GM12878 (cell line): Measurements from ENCODE around the gene MSTN. TPM values are rescaled to one million over a fixed set of nuclear protein-coding genes. Genes with fewer than 3 reads are reported as not detected.

Experiments
- E4F1 ChIP-seq: fragments of 450-650 bp; IDR thresholded peaks from 2 replicates; pipeline ENCODE4 v1.6.1; 2018; ENCODE audit warnings: borderline replicate concordance, mild to moderate bottlenecking; ENCODE audit not compliant: partially characterized antibody
- EED ChIP-seq: sonication (generic); IDR thresholded peaks from 2 replicates; pipeline ENCODE4 v1.6.1; 2016; ENCODE audit warnings: antibody characterized with exemption, low read depth
- MLLT1 ChIP-seq: fragments of 450-650 bp; IDR thresholded peaks from 2 replicates; pipeline ENCODE4 v1.6.1; 2016; ENCODE audit warnings: mild to moderate bottlenecking
- PAX8 ChIP-seq: fragments of 450-650 bp; IDR thresholded peaks from 2 replicates; pipeline ENCODE4 v1.6.1; 2017; ENCODE audit warnings: mild to moderate bottlenecking, moderate library complexity
- PML ChIP-seq: IDR thresholded peaks from 2 replicates; pipeline ENCODE4 v1.6.1; 2012; ENCODE audit warnings: low read length, inconsistent platforms
- RELA ChIP-seq: fragments of 450-650 bp; IDR thresholded peaks from 2 replicates; pipeline ENCODE4 v1.8.0; 2014; ENCODE audit warnings: borderline replicate concordance; ENCODE audit not compliant: partially characterized antibody
- ZNF687 ChIP-seq: fragments of 450-650 bp; IDR thresholded peaks from 2 replicates; pipeline ENCODE4 v1.6.1; 2017; ENCODE audit warnings: mild to moderate bottlenecking, moderate library complexity
- polyA plus RNA-seq, 11 experiments: library from polyadenylated mRNA; depleted of rRNA in 4 of 11; unstranded in 6 of 11; stranded (reverse) in 5 of 11; fragments of >200 nt; fragmentation: Nextera tagmentation in 4 of 11; fragmentation: Illumina TruSeq in 1 of 11; extraction: Ambion mirVana in 4 of 11; extraction: Trizol in 1 of 11; gene quantifications; 1 replicate in 1 of 11; 2 replicates in 10 of 11; pipeline versions ENCODE4 v1.2.1 to v1.2.3, GENCODE V29; 2011 to 2016; ENCODE audit warnings: inconsistent platforms in 2 of 11, missing spikeins in 2 of 11, low read depth in 1 of 11
- total RNA-seq, 4 experiments: library from RNA; depleted of rRNA in 3 of 4; stranded (reverse); fragments of >200 nt in 3 of 4; fragmentation: Illumina TruSeq in 1 of 4; extraction: Trizol in 1 of 4; gene quantifications; 2 replicates each; pipeline versions ENCODE4 v1.2.1 to v1.2.3, GENCODE V29; 2013 to 2021

The MSTN gene
- total and polyA plus RNA-seq, 10 of the 15 experiments (the other 5 are each of a cell fraction or from before 2014, with no cell fraction given): 0.04 to 0.33 (median 0.10) TPM; not detected in 7

GRCh38 chr2:190063624-190064023 is 1.1 kb upstream of the MSTN start (continued):
- TF ChIP-seq ZNF687: no peak
- TF ChIP-seq EED: no peak
- TF ChIP-seq PAX8: no peak
- no peak for TF ChIP-seq E4F1
- TF ChIP-seq MLLT1: no peak
- TF ChIP-seq RELA: no peak
- no peak for TF ChIP-seq PML
